Glomerular visceral epithelial cell (primary cell): ENCODE data around the gene YAP1.
"Not testable (repeated sequence)": the region's sequence is repeated elsewhere in the genome, so short reads cannot be mapped to it uniquely, and the experiment has no call there.

ENCODE experiments used
- DNase-seq: peaks from one replicate; pipeline ENCODE4 v3.0.0-alpha.2; 2016; ENCODE audit errors: extremely low spot score

Gene YAP1

DNA sequence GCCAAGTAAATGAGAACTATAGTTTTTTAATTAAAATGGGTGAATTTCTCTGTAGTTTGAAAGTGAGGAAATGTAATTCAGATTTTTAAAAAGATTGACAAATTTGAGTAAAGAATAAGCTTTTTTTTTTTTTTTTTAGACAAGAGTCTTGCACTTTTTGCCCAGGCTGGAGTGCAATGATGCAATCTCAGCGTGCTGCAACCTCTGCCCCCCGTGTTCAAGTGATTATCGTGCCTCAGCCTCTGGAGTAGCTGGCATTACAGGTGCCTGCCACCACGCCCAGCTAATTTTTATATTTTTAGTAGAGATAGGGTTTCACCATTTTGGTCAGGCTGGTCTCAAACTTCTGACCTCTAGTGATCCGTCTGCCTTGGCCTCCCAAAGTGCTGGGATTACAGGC lies 90.1 kb downstream of the YAP1 start:
- not testable (repeated sequence) for DNase-seq

DNA sequence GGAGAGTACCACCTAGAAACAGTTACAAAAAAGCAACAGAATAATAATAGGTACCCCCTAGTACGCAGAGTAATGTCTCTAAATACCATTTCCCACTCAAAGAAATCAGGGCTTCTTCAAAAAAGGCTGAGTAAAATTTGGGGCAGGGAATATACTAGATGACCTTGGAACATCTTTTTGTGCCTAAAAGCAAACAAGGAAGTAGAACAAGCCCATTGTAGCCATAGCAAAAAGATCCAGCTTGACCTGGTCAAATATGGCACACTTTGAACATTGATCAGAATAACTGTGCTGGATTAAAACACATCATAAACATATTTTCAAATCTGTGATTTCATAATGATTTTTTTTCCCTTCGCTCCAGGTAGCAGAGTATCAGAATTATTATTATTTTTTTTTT lies 91.5 kb downstream of the YAP1 start:
- DNase-seq = no peak

- DNase-seq = no peak
Observed at GRCh38 chr11:102202972-102203371, 92.7 kb downstream of the YAP1 start.

- DNase-seq = no peak
Observed at GRCh38 chr11:102204174-102204573, 93.9 kb downstream of the YAP1 start.

DNA sequence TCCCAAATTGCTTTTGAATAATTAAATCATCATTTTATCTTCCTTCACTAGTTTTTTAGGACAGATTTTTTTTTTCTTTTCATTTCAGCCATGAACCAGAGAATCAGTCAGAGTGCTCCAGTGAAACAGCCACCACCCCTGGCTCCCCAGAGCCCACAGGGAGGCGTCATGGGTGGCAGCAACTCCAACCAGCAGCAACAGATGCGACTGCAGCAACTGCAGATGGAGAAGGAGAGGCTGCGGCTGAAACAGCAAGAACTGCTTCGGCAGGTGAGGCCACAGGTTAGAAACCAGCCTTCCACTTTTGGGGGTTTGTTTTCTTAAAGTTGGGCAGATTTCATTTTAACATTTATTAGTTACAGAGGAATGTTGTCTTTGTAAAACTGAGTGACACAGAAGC lies 95.6 kb downstream of the YAP1 start:
- DNase-seq = no peak

DNA sequence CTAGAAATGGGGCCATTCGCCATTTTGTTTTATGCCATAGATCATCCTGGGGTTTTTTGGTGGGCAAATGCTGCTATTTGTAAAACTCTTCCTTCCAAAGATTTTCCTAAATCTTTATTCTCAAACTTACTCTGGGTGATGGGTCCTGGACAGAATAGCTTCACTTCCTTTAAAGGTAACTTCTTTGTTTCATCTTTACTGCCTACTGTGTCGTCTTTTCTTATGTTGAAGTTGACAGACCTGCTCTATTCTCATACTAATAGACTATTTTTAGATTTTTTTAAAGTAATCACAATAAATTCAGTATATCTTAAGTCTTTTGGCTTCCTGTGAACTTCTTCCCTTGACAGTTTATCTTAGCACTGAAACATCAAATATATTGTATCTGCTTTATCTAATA lies 98.6 kb downstream of the YAP1 start:
- no peak for DNase-seq

DNA sequence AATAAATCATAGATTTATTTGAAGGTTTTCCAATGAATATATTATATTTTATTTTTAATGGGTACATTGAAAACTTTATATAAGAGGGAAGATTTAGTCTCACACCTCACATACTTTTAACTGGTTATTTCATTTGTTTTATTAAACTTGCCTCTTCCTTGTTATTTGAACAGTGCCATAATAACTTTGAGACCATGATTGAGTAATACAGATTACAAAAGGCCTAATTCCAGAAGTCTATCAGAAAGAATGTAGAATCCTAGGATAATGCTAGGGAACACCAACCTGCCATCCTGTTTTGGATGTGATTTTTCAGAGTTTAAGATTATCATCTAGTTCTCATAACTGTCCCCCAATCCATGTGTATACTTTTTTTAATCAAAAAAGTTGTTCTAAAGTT lies 104.4 kb downstream of the YAP1 start:
- no peak for DNase-seq

- DNase-seq = no peak
Observed at GRCh38 chr11:102216433-102217075, 106.3 kb downstream of the YAP1 start.

DNA sequence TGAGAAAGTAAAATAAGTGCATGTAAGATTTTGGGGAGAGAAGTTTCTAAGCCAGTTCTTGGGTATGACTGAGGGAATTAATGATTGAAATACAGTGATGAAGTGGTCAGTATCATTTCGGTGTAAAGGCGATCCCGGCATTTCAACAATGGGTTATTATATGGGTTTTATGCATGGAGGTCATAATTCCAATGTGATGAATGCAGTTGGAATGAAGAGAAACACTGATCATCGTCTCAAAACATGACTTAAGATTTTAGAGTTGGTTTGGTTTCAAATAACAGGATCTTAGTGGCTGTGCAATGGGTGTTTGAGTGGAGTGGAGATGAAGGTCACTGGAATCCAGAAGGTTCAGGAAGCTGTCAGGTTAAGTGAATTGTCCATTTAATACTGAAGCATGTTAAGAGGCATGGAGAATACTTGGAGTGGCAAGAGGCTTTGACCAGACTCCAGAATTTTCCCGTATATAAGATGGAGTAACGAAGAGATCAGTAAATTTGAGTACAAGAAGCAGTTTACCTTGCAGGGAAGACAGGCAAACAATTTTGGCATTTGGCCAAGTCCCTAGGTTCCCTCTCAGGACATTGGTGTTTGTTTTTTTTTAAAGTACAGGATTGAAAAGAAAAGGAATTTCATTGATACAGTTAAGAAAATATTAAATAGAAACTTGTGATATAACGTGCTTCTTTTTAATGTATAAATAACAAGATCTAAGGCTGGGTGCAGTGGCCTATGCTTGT lies 110.7 kb downstream of the YAP1 start:
- DNase-seq = peak; percentile 21

DNA sequence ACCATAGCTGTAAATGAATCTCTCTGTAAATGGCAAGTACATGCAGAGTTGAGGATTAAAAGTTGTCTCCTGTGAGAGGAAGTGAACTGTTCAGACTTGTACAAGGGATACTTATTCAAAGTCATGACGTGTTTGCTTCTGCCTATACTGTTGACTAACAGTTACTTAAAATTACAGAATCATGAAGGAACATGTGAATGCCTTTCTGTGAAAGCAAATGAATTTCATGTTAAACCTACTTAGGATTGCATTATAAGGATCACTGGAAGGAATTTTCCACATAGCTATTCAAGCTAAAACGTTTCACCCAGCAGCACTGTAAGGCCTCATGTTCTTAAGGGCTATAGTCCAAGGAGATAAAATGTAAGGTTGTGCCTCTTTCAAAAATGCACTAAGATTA lies 113.6 kb downstream of the YAP1 start:
- no peak for DNase-seq

- DNase-seq = peak; percentile 89
Observed at GRCh38 chr11:102225689-102226568, 115.7 kb downstream of the YAP1 start.

DNA sequence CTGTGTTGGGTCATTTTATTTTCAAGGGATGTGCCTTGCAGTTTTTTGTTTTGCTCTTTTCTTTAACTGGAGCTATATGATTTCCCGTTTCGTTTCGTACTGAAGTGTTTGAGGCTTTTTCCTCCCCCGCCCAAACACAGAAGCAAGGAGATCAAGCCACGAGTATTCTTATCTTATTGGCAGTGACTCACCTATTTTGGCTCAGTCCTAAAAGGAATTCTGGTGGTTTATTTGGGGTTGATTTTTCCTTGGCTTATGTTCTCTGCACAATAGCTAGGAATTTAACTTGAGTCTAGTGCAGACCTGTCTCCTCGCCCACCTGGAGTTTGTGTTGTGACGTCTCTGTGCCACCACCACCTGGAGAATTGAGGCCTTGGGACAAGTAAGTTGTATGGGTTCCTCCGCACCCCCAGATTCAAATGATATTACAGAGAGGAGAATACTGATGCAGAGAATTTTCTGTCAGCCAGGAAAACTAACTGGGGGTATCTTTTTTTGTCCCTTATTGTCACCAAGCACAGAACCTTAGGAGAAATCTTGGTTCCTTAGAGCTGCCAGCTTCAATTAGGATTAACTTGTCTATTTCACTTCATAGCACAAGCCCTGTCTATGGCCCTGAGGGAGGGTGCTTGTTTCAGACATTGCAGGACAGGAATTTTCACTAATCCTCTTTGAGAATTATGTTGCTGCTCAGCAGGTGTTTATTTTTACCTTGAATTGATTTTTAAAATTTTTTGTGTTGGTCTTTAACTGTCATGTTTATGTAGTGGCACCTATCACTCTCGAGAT lies 116.6 kb downstream of the YAP1 start:
- DNase-seq = peak; percentile 60

DNA sequence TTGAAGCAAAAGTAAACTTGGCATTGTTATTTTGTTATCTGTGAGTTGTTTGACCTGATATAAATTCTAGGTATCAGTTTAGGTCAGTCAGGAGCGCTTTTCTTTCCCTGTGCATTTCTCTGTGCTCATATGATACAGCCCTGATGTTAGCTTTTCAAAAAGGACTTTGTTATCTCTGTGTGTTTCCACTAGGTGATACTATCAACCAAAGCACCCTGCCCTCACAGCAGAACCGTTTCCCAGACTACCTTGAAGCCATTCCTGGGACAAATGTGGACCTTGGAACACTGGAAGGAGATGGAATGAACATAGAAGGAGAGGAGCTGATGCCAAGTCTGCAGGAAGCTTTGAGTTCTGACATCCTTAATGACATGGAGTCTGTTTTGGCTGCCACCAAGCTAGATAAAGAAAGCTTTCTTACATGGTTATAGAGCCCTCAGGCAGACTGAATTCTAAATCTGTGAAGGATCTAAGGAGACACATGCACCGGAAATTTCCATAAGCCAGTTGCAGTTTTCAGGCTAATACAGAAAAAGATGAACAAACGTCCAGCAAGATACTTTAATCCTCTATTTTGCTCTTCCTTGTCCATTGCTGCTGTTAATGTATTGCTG lies 119.4 kb downstream of the YAP1 start:
- DNase-seq = no peak

- no peak for DNase-seq
Observed at GRCh38 chr11:102230186-102230585, 119.9 kb downstream of the YAP1 start.

- no peak for DNase-seq
Observed at GRCh38 chr11:102230911-102231310, 120.7 kb downstream of the YAP1 start.

- DNase-seq = no peak
Observed at GRCh38 chr11:102234779-102235439, 124.7 kb downstream of the YAP1 start.

DNA sequence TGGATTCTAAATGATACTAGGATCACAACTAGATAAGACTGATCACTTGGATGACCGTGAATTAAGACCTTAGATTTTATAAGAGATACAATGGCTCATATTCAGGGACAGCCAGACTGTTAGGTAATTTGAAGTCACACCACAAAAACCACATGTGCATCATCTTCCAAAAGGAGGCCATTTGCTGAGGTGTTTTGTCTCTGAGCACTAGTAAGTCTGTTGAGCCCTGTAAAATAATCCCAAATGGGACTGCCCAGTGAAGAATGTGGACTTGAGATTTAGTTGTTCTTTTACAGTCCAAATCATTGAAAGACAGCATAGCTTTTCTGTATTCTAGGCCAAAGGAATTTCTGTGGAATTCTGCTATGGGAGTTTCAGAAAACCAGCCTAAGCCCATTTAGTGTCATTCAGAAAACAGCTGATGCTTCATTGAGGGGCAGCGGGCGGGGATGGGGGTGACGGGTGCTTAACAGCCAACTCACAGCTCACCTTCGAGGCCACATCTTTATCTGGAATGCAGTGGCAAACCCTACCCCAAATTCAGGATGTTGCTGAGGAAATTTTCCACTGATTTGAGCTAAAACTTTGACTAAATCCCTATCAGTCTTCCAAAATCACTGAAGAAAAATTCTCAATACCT lies 127.0 kb downstream of the YAP1 start:
- DNase-seq = peak; percentile 73

GRCh38 chr11:102238391-102238821 lies 128.2 kb downstream of the YAP1 start:
- DNase-seq = peak; percentile 37

DNA sequence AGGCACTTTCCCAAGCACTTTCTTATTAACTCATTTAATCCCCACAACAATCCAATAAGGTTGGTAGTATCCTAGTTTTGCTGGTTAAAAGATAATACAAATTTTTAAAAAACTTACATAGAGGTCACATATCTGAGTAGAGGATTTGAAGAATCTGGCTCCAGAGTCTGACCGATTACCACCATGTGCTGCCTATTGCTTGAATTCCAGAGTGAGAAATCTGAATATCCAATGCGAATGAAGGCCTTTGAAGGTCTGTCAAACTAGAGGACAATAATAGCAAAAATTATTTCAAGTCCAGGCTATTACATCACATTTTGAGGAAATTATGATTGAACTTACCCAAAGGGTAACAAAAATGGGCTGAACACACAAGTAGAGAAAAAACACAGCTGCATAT lies 129.2 kb downstream of the YAP1 start:
- no peak for DNase-seq

DNA sequence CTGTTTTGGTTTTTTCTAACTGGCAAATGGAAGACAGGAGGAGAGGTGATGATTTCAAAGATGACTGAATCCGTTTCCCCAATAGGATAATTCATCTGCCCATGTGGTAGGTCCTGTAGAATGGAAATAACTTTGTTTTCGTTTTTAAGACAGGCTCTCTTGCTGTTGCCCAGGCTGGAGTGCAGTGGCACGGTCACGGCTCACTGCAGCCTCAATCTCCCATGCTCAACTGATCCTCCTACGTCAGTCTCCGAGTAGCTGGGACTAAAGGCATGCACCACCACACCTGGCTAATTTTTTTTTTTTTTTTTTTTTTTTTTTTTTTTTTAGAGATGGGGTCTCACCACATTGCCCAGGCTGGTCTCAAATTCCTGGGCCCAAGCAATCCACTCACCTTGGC lies 129.7 kb downstream of the YAP1 start:
- peak; percentile 36 for DNase-seq
